HG03565 (cell line): ENCODE measurements around the gene FNIP2.
A peak's percentile ranks its signal among the peaks of the same experiment; 100 is the strongest.
"Not testable (repeated sequence)": the region's sequence is repeated elsewhere in the genome, so short reads cannot be mapped to it uniquely, and the experiment has no call there.

Experiments
- ATAC-seq: cut with Tn5 transposase; IDR thresholded peaks from one replicate; pipeline ENCODE4 v1.9.1; 2021; ENCODE audit warnings: mild to moderate bottlenecking, moderate library complexity; ENCODE audit not compliant: unreplicated experiment

The FNIP2 gene

GRCh38 chr4:158768555-158769174 lies at the start of gene FNIP2:
FNIP2 (plus strand) TSS chr4:158769026; CDS start chr4:158769213, 187 bp downstream.
- peak; percentile 67 for ATAC-seq

- ATAC-seq, result no peak
These were observed 47.1 kb upstream of the FNIP2 start for GRCh38 chr4:158721680-158722079.

GRCh38 chr4:158722291-158722916 lies 46.4 kb upstream of the FNIP2 start:
- no peak for ATAC-seq

GRCh38 chr4:158722917-158723793 lies 45.7 kb upstream of the FNIP2 start, which contains the start of gene PPID:
PPID (minus strand) TSS chr4:158723396; CDS start chr4:158723288, 108 bp downstream.
- ATAC-seq, result peak; percentile 97

- ATAC-seq, result no peak
These were observed 44.2 kb upstream of the FNIP2 start for GRCh38 chr4:158724637-158725036.

GRCh38 chr4:158726633-158727032 lies 42.2 kb upstream of the FNIP2 start:
- ATAC-seq, result no peak

GRCh38 chr4:158728236-158728635 lies 40.6 kb upstream of the FNIP2 start:
- no peak for ATAC-seq

- ATAC-seq, result peak; percentile 85
These were observed 38.9 kb upstream of the FNIP2 start for GRCh38 chr4:158729716-158730559.

- no peak for ATAC-seq
These were observed 30.0 kb upstream of the FNIP2 start for GRCh38 chr4:158738866-158739265.

GRCh38 chr4:158739600-158739999 lies 29.2 kb upstream of the FNIP2 start:
- ATAC-seq, result no peak

- no peak for ATAC-seq
These were observed 27.4 kb upstream of the FNIP2 start for GRCh38 chr4:158741326-158742021.

GRCh38 chr4:158746537-158746936 lies 22.3 kb upstream of the FNIP2 start:
- ATAC-seq, result not testable (repeated sequence)

- ATAC-seq, result no peak
These were observed 18.4 kb upstream of the FNIP2 start for GRCh38 chr4:158750379-158750778.

- no peak for ATAC-seq
These were observed 14.2 kb upstream of the FNIP2 start for GRCh38 chr4:158754385-158755180.

GRCh38 chr4:158755819-158756218 lies 13.0 kb upstream of the FNIP2 start:
- not testable (repeated sequence) for ATAC-seq

- no peak for ATAC-seq
These were observed 12.2 kb upstream of the FNIP2 start for GRCh38 chr4:158756588-158756987.

- ATAC-seq, result no peak
These were observed 10.7 kb upstream of the FNIP2 start for GRCh38 chr4:158758142-158758541.

- no peak for ATAC-seq
These were observed 10.1 kb upstream of the FNIP2 start for GRCh38 chr4:158758703-158759102.

GRCh38 chr4:158759539-158759938 lies 9.3 kb upstream of the FNIP2 start:
- ATAC-seq, result not testable (repeated sequence)
